Measurements from ENCODE around the gene OXNAD1.

Gene OXNAD1

DNA sequence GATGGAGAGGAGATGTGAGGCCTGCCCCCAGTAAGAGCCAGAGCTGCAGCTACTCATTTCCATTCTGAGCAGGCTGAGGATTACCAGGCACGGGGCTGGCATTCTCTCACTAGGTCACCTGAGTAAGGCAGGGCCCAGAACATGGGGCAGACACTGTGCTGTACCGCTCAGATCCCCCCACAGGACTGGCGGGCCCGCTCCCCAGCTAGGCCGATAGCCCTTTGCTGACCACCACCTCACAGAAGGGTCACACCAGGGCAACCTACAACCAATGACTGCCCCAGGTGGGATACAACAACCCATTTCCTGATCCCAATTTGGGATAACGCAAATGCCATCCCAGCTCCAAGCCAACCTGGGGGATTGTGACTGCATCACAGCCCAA is 52.5 kb downstream of the OXNAD1 start:
- Histone ChIP-seq H3K9me3 (no peaks in the 10 kb centered on the region), H3K4me3 (ENCODE audit: low read depth in 1 of 2, low read length in 1 of 2) (no peak overlapping the region), H3K4me1 (ENCODE audit: control insufficient read depth in 1 of 2, insufficient read depth in 1 of 2, low read depth in 1 of 2, low read length in 1 of 2) (peaks cover 17 to 21% of the 10 kb centered on the region in 2 experiments), H3K36me3 (peaks cover 12% of the 10 kb centered on the region), H3K27ac (no peak overlapping the region), H3K27me3 (no peaks in the 10 kb centered on the region)
- TF ChIP-seq, protein P1, sequence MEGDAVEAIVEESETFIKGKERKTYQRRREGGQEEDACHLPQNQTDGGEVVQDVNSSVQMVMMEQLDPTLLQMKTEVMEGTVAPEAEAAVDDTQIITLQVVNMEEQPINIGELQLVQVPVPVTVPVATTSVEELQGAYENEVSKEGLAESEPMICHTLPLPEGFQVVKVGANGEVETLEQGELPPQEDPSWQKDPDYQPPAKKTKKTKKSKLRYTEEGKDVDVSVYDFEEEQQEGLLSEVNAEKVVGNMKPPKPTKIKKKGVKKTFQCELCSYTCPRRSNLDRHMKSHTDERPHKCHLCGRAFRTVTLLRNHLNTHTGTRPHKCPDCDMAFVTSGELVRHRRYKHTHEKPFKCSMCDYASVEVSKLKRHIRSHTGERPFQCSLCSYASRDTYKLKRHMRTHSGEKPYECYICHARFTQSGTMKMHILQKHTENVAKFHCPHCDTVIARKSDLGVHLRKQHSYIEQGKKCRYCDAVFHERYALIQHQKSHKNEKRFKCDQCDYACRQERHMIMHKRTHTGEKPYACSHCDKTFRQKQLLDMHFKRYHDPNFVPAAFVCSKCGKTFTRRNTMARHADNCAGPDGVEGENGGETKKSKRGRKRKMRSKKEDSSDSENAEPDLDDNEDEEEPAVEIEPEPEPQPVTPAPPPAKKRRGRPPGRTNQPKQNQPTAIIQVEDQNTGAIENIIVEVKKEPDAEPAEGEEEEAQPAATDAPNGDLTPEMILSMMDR (IDR thresholded peaks at IDR 0.05) = no peak

DNA sequence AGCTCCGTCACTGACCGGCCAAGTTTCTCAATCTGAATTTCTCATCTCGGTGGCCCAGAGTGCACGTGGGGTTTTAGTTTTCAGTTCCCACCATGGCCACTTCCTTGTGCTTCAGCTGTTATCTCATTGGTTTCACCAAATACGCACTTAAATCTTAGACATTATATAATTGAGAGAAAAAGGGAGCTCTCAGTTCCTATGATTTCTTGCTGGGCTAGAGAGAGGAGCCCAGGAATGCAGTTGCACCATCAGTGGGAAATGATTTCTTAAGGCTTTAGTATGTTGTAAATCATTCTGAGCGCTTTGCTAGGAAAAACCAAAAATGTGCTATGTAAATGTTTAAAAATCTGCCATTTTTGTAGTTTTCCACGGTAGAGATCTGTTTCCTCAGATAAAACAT is 53.2 kb downstream of the OXNAD1 start:
- Histone ChIP-seq H3K4me1 (ENCODE audit: control insufficient read depth in 1 of 2, insufficient read depth in 1 of 2, low read depth in 1 of 2, low read length in 1 of 2) (peaks cover 17 to 21% of the 10 kb centered on the region in 2 experiments), H3K9me3 (no peaks in the 10 kb centered on the region), H3K4me3 (ENCODE audit: low read depth in 1 of 2, low read length in 1 of 2) (no peak overlapping the region), H3K27me3 (no peaks in the 10 kb centered on the region), H3K36me3 (peaks cover 15% of the 10 kb centered on the region), H3K27ac (no peak overlapping the region)
- TF ChIP-seq, protein P1 (IDR thresholded peaks at IDR 0.05) = no peak

DNA sequence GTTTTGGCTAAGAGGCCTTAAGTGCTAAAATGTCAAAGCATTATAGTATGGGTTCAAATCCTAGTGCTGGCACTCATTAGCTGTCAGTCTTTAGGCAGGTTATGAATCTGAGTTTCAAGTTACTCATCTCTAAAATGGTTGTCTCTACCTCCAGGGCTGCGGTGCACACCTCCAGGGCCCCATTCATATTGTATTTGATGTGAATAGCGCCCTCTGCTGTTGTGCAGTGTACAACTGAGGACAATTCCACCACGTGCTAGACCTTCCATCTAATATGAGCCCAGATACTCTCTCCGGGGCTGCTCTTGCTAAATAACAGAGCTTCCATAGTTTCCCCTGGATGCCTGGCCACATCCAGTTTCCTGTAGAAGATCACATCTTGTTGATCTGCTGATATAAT is 54.3 kb downstream of the OXNAD1 start:
- H3K4me3 ChIP-seq (ENCODE audit: low read depth in 1 of 2, low read length in 1 of 2) = no peak overlapping the region
- peaks cover 17 to 21% of the 10 kb centered on the region in 2 experiments for H3K4me1 ChIP-seq (ENCODE audit: control insufficient read depth in 1 of 2, insufficient read depth in 1 of 2, low read depth in 1 of 2, low read length in 1 of 2)
- H3K36me3 ChIP-seq = peaks cover 18% of the 10 kb centered on the region
- no peaks in the 10 kb centered on the region for H3K9me3 ChIP-seq
- TF ChIP-seq, protein P1 (IDR thresholded peaks at IDR 0.05) = no peak
- H3K27ac ChIP-seq = no peak overlapping the region
- H3K27me3 ChIP-seq = no peaks in the 10 kb centered on the region

DNA sequence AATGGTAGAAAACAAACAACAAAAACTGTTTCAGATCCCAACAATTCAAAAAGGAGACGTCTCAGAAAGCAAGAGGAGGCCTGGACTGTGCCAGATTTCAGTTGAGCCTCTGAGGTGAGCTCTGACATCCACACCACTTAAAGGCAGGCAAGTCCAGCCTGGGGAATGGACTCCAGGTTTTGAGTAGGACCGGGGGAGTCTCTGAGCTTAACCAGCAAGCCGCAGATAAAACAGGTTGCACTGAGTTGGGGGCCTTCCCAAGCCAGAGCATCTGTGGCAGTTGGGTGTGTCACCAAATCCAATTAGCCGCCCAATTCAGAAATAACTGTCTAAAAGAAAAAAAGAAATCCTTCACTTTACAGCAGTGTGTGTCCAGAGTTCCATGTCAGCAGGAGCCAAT is 54.7 kb downstream of the OXNAD1 start:
- Histone ChIP-seq H3K4me3 (ENCODE audit: low read depth in 1 of 2, low read length in 1 of 2) (no peak overlapping the region), H3K9me3 (no peaks in the 10 kb centered on the region), H3K27ac (no peak overlapping the region), H3K36me3 (peaks cover 18% of the 10 kb centered on the region), H3K4me1 (ENCODE audit: control insufficient read depth in 1 of 2, insufficient read depth in 1 of 2, low read depth in 1 of 2, low read length in 1 of 2) (peaks cover 17 to 21% of the 10 kb centered on the region in 2 experiments), H3K27me3 (no peaks in the 10 kb centered on the region)
- TF ChIP-seq, protein P1 (IDR thresholded peaks at IDR 0.05) = no peak

DNA sequence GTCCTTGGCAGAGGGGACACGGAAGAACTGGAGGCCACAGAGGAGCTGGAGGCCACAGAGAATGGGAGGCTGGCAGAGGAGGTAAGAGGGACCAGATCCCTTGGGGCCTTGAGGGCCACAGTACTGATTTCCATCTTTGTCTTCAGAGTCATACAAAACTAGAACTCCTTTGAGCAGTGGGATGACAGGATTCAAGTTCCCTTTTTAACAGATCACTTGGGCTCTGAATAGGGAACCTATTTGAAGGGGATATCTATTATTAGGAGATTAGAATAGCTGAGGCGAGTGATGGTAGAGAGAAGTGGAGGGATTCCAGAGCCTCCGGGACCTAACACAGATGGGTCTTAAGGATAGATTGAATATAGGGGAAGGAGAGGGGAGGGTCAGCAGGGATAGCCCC is 55.7 kb downstream of the OXNAD1 start:
- Histone ChIP-seq H3K36me3 (peaks cover 25% of the 10 kb centered on the region), H3K4me3 (ENCODE audit: low read depth in 1 of 2, low read length in 1 of 2) (no peak overlapping the region), H3K27me3 (no peaks in the 10 kb centered on the region), H3K27ac (no peak overlapping the region), H3K9me3 (no peaks in the 10 kb centered on the region), H3K4me1 (ENCODE audit: control insufficient read depth in 1 of 2, insufficient read depth in 1 of 2, low read depth in 1 of 2, low read length in 1 of 2) (peaks cover 17 to 21% of the 10 kb centered on the region in 2 experiments)
- TF ChIP-seq, protein P1 (IDR thresholded peaks at IDR 0.05) = no peak

DNA sequence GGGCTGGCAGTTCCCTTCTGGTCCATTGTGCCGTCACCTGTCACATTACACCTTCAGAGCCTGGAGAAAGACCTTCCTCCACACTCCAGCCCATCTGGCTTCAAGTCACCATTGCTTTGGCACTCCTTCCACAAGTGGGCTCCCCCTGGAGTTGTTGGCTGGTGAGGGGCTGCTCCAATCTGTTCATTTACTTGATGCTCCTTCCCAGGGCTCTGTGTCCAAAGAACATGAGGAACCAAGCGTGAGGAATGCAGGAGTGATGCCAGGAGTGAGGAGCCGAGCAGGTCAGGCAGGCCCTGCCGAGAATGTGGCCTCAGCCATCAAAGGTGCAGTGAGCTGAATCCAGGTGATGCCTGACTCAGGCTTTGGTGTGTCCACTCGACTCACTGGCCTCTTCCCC is 57.2 kb downstream of the OXNAD1 start:
- H3K4me1 ChIP-seq (ENCODE audit: control insufficient read depth in 1 of 2, insufficient read depth in 1 of 2, low read depth in 1 of 2, low read length in 1 of 2) = peaks cover 12 to 16% of the 10 kb centered on the region in 2 experiments
- no peaks in the 10 kb centered on the region for H3K9me3 ChIP-seq
- no peak overlapping the region for H3K27ac ChIP-seq
- TF ChIP-seq, protein P1 (IDR thresholded peaks at IDR 0.05) = no peak
- peaks cover 25% of the 10 kb centered on the region for H3K36me3 ChIP-seq
- H3K27me3 ChIP-seq = no peaks in the 10 kb centered on the region
- H3K4me3 ChIP-seq (ENCODE audit: low read depth in 1 of 2, low read length in 1 of 2) = no peak overlapping the region
